GM11168 (cell line): ENCODE data around the gene GRK6.

Source experiments
- in situ Hi-C: fragments of 300-500 bp; cut with MboI; formaldehyde crosslinking; loops from one replicate; pipeline ENCODE4 v1.12.0; 2022; ENCODE audit warnings: low sequenced_read_pairs; ENCODE audit not compliant: unreplicated experiment

GRK6 gene

DNA sequence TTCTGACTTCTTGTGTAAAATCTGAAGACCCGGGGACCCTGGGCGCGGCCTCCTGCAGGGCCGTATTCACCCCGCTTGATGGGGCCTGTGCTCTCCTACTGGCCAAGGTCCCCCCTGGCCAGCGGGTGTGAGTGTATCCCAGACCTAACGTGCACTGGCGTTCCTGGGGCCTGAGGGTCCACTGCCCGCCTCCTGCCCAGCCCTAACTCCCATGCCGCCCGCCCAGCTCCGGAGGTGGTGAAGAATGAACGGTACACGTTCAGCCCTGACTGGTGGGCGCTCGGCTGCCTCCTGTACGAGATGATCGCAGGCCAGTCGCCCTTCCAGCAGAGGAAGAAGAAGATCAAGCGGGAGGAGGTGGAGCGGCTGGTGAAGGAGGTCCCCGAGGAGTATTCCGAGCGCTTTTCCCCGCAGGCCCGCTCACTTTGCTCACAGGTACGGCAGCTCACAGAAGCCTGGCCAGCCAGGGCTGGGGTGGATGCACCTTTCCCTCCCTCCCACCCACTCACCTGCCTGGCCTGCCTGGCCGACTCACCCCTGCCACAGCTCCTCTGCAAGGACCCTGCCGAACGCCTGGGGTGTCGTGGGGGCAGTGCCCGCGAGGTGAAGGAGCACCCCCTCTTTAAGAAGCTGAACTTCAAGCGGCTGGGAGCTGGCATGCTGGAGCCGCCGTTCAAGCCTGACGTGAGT is 9.5 kb downstream of the GRK6 start:
- in situ Hi-C loops = no loop called here

- in situ Hi-C loops = no loop called here
Measured at GRCh38 chr5:177437623-177438022, 11.1 kb downstream of the GRK6 start.

DNA sequence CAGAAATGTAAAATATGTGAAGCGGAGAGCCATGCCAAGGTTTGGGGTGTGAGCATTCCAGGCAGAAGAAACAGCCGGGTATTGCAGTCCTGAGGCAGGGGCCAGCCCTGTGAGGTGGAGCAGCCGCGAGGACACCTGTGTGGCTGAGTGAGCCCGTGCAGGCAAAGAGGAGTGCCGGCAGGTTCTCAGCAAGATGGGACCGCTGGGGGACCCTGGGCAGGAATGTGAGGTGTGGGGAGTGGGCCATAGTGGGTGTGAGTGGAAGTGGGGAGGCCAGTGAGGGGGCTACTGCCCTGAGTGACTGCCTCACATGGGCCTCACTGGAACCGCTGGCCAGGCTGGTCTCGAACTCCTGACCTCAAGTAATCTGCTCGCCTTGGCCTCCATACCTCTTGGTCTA is 12.0 kb downstream of the GRK6 start:
- in situ Hi-C loops = no loop called here

GRCh38 chr5:177439518-177440053 is 13.1 kb downstream of the GRK6 start:
- in situ Hi-C loops = no loop called here

- in situ Hi-C loops = no loop called here
Measured at GRCh38 chr5:177440211-177440989, 13.9 kb downstream of the GRK6 start.

DNA sequence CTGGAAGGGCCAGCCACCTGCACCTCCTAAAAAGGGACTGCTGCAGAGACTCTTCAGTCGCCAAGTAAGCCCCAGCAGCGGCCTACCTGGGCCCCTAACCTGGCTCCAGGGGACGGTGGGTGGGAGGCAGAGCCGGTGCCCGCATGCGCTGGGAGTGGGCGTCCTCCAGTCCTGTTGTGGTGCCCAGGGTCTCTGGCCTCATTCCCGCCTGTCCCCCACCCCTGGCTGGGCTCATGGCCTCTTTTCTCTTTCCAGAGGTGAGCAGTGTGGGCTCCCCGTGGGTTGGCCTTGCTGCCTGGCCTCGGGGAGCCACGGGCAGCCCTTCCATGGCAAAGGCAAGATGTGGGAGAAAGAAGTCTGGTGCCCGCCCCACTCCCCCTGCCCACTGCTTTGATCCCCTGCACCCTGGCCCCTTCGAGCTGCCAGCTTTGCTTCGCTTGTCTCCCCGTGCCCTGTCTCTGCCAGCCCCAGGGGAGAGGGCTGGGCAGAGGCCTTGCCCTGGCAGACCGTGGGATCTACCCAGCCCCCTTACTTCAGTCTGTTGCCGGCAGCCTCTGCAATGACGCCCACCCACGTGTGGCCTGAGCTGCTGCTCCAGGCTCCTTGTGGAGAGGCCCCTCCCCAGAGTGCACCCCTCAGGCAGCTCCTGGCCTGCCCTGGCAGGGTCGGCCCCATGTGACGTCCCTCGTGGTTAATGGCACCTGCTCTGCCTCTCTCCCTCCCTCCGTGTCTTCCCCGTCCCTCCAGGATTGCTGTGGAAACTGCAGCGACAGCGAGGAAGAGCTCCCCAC is 14.7 kb downstream of the GRK6 start:
- in situ Hi-C loops = no loop called here

DNA sequence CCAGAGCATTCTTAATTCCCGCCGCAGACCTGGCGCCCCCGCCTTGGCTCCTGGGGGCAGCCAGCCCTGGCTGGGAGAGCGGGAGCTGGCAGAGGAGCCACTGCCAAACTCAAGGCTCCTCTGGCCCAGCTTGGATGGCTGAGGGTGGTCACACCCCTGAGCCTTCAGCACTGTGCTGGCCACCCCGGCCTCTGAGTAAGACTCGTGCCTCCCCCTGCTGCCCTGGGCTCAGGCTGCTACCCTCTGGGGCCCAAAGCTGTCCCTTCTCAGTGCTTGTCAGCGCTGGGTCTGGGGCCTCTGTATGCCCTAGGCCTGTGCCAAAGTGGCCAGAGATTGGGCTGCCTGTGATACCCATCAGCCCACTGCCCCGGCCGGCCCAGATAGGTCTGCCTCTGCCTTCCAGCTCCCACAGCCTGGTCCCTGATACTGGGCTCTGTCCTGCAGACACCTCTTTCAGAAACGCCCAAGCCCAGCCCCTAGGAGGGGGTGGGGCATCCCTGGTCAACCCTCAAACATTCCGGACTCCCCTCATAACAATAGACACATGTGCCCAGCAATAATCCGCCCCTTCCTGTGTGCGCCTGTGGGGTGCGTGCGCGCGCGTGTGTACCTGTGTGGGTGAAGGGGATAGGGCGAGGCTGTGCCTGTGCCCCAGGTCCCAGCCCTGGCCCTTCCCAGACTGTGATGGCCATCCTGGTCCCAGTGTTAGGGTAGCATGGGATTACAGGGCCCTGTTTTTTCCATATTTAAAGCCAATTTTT is 15.8 kb downstream of the GRK6 start:
- in situ Hi-C loops = no loop called here

- in situ Hi-C loops = no loop called here
Measured at GRCh38 chr5:177443144-177443983, 16.9 kb downstream of the GRK6 start.

DNA sequence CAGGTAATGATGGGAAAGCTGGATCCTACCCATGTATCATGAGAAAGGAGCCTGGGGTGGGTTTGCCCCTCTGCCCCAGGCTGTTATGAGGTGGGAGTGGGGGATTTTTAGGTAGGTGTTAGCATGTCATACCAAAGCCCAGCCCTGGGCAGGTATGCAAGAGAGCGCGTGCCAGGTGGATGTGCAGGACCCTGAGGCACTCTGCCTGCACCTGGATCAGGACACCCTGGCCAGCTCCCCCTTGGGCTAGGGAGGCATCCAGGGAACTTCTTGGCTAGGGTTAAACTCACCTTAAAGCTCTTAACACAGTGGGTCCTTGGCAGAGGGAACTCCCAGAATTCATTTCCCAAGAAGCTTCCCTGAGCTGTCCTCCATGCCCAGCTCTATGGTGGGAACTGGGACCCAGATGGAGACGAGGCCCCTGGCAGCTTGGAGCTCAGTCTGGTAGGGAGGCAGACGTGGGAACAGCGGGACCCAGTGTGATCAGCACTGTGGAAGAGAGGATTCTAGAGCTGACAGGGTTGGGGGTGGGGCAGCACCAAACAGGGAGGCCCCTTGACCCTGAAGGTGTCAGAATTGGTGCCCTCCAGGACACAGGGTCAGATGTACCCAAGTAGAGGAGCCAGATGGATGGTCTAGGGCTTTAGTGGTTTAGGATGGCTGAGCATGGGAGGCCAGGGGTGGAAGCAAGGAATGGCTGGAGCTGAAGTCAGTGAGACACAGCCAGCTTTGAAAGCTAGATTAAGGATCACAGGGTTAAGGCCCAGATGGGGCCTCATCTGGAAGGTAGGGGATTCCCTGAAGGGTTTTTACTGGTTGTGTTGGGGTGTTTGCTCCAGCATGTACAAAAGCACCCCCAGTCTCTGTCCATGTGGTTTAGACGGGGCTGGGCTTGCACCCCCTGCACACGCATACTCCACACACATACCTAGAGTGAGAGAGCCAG is 17.9 kb downstream of the GRK6 start:
- in situ Hi-C loops = loop anchor here (5.0 kb wide), 1 partner anchor 37 kb away; the partner anchor contains the start of gene F12

DNA sequence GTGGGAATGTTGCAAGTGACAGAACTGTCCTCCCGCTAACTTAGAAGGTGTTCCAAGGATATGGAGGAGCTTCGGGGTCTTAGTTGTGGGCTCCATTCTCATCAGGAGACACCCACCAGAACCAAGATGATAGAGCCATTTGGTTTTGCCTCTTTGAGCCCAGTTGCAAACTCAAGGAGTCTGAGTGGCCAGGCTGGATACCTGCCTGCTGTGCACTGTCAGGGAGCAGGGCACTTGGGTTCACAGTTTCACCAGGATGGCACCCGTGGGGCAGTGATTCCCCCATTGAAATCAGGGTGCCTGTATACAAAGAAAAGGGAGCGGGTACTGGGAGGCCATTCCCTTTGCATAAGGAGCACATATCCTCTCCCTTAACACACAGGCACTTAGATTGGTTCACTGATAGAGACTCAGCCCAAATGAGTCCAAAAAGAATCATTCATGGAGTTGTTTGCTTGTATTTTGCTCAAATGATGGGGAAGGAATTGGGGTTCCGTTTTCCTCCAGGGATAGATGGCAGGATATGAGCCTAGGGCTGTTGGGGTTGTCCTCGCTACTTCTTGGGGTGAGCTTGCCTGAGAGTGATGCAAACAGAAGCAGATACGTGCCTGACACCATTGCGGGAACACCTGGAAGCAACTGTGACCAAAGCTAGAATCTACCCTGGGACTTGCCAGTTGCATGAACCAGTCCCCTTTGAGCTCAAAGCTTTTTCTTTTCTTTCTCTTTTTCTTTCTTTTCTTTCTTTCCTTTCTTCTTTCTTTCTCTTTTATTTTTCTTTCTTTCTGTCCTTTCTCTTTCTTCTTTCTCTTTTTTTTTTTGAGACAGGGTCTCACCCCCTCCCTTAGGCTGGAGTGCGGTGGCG is 18.8 kb downstream of the GRK6 start:
- in situ Hi-C loops = loop anchor here (5.0 kb wide), 1 partner anchor 38 kb away; the partner anchor contains the start of gene F12

DNA sequence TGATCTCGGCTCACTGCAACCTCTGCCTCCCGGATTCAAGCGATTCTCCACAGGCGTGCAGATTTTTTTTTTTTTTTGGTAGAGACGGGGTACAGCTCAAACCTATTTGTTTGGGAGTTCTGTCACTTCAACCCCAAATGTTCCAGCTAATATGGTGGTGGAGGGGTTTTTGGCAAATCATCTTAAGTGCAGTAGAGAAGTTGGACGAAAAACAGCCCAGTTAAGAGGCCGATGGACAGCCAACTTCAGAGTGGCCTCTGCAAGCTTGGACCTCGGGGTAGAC is 19.4 kb downstream of the GRK6 start:
- in situ Hi-C loops = loop anchor here (5.0 kb wide), 1 partner anchor 39 kb away; the partner anchor contains the start of gene F12

DNA sequence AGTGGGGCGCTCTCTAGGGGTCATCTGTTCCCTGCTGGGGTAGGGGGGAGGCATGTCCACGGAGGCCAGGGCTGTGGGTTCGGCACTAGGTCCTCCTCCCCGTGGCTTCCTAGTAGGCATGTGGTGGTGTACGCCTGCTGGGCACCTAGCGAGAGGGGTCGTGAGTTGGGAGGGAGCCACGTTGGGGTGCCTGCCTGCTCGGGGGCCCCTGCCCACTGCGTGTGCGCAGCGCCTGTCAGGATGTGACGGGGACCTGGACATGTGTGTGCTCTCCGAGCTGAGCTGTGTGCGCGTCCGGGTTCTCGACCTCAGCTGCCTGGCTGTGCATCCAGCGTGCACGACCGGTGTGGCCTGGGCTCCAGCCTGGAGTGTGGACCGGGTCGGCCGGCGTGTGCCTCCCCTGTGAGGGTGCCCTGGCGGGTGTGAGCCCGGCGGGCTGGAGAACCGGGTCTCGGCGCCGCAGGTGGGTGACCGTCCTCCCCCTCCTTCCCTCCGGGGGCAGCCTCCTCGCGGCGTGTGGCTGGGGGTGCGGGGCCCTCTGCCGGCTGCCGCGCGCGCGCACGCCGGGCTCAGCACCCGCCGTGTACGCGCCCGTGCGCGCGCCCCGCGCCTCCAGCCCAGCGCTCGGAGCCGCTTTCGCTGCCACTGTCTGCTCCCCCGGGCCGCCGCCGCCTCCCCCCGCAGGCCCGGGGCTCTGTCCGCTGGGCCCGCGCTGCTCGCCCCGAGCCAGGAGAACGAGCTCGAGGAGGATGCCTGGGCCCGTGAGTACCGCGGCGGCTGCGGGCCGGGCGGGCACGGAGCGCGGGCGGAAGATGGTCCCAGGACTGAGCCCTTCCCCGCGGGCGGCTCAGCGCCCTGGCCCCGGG is 20.0 kb downstream of the GRK6 start, which contains the start of gene PRR7:
Gene PRR7 (plus strand): TSS at position 615 of the 866 bp plus-strand sequence. CDS start 8,254 bp downstream, outside the sequence.
- in situ Hi-C loops = loop anchor here (5.0 kb wide), 1 partner anchor 39 kb away; the partner anchor contains the start of gene F12

DNA sequence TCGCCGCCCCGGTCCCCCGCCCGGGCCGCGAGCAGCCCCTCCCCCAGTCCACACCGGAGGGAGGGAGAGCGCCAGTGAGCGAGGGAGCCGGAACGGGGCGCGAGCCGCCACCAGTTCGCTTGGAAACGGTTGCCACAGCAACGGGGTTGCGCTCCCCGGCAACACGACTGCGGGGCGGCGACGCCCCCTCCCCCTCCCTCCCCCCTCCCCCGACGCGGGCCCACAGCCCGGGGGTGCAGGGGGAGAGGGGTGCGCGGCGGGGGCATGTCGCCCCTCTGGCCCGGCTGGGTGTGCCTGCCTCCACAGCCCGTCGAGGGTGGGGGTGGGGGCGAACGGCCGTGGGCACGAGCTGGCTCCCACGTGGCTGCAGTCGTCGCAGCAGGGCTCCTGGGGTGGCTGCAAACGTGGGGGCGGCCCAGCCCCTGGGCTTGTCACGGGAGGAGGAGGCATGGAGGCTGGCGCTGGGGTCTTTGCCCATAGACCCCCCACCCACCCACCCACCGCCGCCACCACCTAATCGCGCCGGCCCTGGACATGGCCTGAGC is 20.7 kb downstream of the GRK6 start:
- in situ Hi-C loops = loop anchor here (5.0 kb wide), 1 partner anchor 40 kb away; the partner anchor contains the start of gene F12

GRCh38 chr5:177447611-177448243 is 21.3 kb downstream of the GRK6 start:
- in situ Hi-C loops = loop anchor here (5.0 kb wide), 1 partner anchor 40 kb away; the partner anchor contains the start of gene F12
